Measurements from ENCODE around the gene DDAH2.

Gene DDAH2

DNA sequence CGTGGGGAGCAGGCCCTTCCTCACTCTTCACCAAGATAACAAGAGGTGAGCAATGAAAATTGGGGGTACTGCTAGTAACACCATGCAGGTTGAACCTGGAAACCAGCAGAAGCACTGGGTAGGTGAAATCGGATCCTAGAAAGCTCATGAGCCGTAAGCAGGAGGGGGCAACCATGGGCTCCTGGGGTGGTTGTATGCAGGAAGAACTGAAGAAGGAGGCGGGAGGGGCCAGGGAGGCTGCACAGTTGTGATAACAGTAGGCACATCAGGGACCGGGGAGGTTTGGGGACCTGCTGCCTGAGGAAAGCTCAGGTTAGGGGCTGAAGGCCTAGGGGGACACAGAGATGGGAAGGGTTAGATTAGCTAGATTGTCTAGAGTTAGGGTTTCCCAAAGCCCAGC, 42.6 kb downstream of the DDAH2 start:
- TF ChIP-seq SIN3A (IDR thresholded peaks at IDR 0.05; ENCODE audit: borderline replicate concordance, insufficient read depth, low read length) (no peak), TAF1 (IDR thresholded peaks at IDR 0.05; ENCODE audit: borderline replicate concordance, insufficient read depth, low read length) (no peak), FOXP2 (optimal IDR thresholded peaks at IDR 0.05; ENCODE audit: borderline replicate concordance, extremely low read depth, extremely low read length, insufficient read depth) (no peak), POLR2AphosphoS5 (IDR thresholded peaks at IDR 0.05; ENCODE audit: low read depth, low read length) (no peak)
- TF ChIP-seq, protein P1, sequence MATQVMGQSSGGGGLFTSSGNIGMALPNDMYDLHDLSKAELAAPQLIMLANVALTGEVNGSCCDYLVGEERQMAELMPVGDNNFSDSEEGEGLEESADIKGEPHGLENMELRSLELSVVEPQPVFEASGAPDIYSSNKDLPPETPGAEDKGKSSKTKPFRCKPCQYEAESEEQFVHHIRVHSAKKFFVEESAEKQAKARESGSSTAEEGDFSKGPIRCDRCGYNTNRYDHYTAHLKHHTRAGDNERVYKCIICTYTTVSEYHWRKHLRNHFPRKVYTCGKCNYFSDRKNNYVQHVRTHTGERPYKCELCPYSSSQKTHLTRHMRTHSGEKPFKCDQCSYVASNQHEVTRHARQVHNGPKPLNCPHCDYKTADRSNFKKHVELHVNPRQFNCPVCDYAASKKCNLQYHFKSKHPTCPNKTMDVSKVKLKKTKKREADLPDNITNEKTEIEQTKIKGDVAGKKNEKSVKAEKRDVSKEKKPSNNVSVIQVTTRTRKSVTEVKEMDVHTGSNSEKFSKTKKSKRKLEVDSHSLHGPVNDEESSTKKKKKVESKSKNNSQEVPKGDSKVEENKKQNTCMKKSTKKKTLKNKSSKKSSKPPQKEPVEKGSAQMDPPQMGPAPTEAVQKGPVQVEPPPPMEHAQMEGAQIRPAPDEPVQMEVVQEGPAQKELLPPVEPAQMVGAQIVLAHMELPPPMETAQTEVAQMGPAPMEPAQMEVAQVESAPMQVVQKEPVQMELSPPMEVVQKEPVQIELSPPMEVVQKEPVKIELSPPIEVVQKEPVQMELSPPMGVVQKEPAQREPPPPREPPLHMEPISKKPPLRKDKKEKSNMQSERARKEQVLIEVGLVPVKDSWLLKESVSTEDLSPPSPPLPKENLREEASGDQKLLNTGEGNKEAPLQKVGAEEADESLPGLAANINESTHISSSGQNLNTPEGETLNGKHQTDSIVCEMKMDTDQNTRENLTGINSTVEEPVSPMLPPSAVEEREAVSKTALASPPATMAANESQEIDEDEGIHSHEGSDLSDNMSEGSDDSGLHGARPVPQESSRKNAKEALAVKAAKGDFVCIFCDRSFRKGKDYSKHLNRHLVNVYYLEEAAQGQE (IDR thresholded peaks at IDR 0.05; ENCODE audit: insufficient read depth in 1 of 2, low read depth in 2 of 2, low read length in 2 of 2) = no peak

DNA sequence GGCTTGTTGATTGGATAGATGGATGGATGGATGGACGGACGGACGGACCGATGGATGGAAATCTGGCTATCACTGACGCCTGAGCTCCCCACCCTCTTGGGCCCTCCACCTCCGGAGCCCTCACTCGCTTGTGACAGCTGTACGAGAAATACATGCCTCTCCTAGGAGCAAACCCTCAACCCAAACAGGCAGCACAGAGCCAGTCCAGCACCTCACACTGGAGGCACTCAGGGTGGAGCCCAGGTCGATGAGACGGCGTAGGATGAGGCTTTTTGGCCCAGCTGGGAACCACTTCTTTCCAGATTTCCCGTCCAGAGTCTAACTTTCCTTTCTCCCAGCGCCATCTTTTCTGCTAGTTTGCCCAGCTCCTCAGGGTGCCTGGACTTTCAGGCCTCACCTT, 45.5 kb downstream of the DDAH2 start:
- TF ChIP-seq TAF1 (IDR thresholded peaks at IDR 0.05; ENCODE audit: borderline replicate concordance, insufficient read depth, low read length) = no peak

DNA sequence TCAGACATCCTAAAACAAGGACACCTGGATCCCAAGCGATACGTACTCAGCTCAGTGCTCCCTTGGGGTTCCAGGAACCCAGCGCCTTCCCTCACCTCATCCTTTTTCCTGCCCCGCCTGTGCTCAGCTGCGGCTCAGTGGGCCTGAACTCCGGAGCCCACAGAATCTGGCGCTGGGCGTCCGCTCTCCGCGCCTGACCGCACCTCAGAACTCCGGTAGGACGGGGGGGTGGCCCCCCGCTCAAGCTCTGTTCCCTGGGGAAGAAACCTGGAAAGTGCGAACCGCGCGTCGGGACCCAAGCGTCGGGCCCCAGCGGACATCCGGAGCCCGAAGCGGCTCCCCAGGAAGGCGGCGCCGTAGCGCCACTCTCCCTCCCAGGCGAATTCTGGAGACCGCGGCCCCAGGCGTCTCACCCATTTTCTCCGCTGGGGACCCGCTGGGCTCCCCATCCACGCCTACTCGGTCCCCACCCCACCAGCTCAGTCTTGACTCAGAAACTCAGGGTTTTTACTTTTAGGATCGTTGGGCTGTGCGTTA, 47.9 kb downstream of the DDAH2 start:
- TF ChIP-seq, protein P1 (IDR thresholded peaks at IDR 0.05; ENCODE audit: insufficient read depth in 1 of 2, low read depth in 2 of 2, low read length in 2 of 2) = no peak
- TF ChIP-seq POLR2AphosphoS5 (IDR thresholded peaks at IDR 0.05; ENCODE audit: low read depth, low read length) (no peak), SIN3A (IDR thresholded peaks at IDR 0.05; ENCODE audit: borderline replicate concordance, insufficient read depth, low read length) (no peak), FOXP2 (optimal IDR thresholded peaks at IDR 0.05; ENCODE audit: borderline replicate concordance, extremely low read depth, extremely low read length, insufficient read depth) (no peak), TAF1 (IDR thresholded peaks at IDR 0.05; ENCODE audit: borderline replicate concordance, insufficient read depth, low read length) (no peak)

DNA sequence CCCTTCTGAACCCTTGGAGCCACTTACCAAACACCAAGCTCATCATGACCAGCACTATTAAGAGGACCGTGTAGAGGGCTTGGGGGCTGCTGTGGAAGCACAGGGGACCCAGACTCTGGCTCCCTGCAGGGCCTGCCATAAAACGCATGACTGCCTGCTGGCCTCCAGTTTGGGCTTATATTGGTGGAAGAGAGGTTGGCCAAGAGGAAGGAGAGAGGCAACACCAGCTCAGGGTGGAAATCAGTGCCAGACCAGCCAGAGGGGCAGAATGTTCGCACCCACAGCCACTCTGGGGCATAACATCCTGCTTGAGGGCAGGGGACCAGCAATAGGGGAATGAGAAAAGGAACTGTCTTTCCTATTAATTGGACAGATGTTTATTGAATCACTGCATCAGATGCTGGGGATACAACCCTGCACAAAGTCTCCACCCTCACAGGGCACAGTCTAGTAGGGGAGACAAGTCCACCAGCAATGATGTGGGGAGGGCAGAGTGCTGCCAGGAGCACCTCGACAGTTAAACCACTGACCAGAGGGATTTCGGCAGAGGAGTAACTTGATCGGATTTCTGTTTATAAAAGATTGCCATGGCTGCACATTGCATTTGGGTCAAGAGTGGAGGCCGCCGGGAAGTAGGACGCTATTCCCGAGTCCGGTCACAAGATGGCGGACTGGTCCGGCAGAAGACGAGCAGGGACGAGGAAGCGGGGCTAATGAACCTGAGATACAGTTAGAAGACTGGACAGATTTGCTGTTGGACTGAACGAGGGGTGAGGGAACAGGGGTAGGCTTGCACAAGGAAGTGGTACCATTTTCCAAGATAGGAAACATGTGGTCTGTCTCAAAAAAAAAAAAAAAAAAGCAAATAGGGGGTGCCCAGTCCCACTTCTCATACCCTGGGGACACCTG, 48.6 kb downstream of the DDAH2 start, which contains the start of gene LY6G5C:
Gene LY6G5C, minus strand, starts transcription at position 842 of the 909 bp plus-strand sequence. Its CDS starts 694 bp downstream, at position 148.
- TF ChIP-seq FOXP2 (optimal IDR thresholded peaks at IDR 0.05; ENCODE audit: borderline replicate concordance, extremely low read depth, extremely low read length, insufficient read depth) = no peak
- peak; percentile 48; the same call in 1 of the 2 replicates for TF ChIP-seq SIN3A (IDR thresholded peaks at IDR 0.05; ENCODE audit: borderline replicate concordance, insufficient read depth, low read length)
- no peak for TF ChIP-seq TAF1 (IDR thresholded peaks at IDR 0.05; ENCODE audit: borderline replicate concordance, insufficient read depth, low read length)
- TF ChIP-seq, protein P1 (IDR thresholded peaks at IDR 0.05; ENCODE audit: insufficient read depth in 1 of 2, low read depth in 2 of 2, low read length in 2 of 2) = no peak
- no peak for TF ChIP-seq POLR2AphosphoS5 (IDR thresholded peaks at IDR 0.05; ENCODE audit: low read depth, low read length)

DNA sequence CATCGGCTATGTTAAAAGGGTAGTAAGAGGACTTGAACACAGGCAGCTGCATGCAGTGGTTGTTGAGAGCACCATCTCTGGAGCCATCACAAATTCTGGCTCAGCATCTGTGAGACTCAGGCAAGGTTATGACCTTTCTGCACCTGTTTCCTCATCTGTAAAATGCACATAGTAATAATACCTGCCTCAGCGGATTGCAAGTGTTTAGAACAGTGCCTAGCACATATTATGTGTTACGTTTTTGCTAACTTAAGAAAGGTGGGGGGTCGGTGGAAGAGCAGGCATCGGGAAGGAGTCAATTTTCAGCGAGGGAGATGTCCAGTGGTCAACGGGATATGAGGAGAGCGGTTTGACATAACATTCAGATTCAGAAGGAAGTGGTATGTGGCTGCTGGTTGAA, 51.1 kb downstream of the DDAH2 start:
- no peak for TF ChIP-seq FOXP2 (optimal IDR thresholded peaks at IDR 0.05; ENCODE audit: borderline replicate concordance, extremely low read depth, extremely low read length, insufficient read depth)
- TF ChIP-seq POLR2AphosphoS5 (IDR thresholded peaks at IDR 0.05; ENCODE audit: low read depth, low read length) = no peak
- TF ChIP-seq SIN3A (IDR thresholded peaks at IDR 0.05; ENCODE audit: borderline replicate concordance, insufficient read depth, low read length) = no peak
- TF ChIP-seq, protein P1 (IDR thresholded peaks at IDR 0.05; ENCODE audit: insufficient read depth in 1 of 2, low read depth in 2 of 2, low read length in 2 of 2) = no peak
- TF ChIP-seq TAF1 (IDR thresholded peaks at IDR 0.05; ENCODE audit: borderline replicate concordance, insufficient read depth, low read length) = no peak
